ENCODE measurements around the gene PRTFDC1.

PRTFDC1 gene

GRCh38 chr10:24958091-24958720 is 5.8 kb upstream of the PRTFDC1 start:
- no peak for TF ChIP-seq TAF1 (IDR thresholded peaks at IDR 0.05; ENCODE audit: borderline replicate concordance, insufficient read depth, low read length)
- TF ChIP-seq FOXP2 (optimal IDR thresholded peaks at IDR 0.05; ENCODE audit: borderline replicate concordance, extremely low read depth, extremely low read length, insufficient read depth) = no peak
- no peak for TF ChIP-seq SIN3A (IDR thresholded peaks at IDR 0.05; ENCODE audit: borderline replicate concordance, insufficient read depth, low read length)
- no peak for TF ChIP-seq REST (IDR thresholded peaks at IDR 0.05; ENCODE audit: insufficient read depth in 1 of 2, low read depth in 2 of 2, low read length in 2 of 2)
- TF ChIP-seq POLR2AphosphoS5 (IDR thresholded peaks at IDR 0.05; ENCODE audit: low read depth, low read length) = no peak

GRCh38 chr10:24953675-24954074 is 1.3 kb upstream of the PRTFDC1 start:
- TF ChIP-seq FOXP2 (optimal IDR thresholded peaks at IDR 0.05; ENCODE audit: borderline replicate concordance, extremely low read depth, extremely low read length, insufficient read depth) (no peak), POLR2AphosphoS5 (IDR thresholded peaks at IDR 0.05; ENCODE audit: low read depth, low read length) (no peak), SIN3A (IDR thresholded peaks at IDR 0.05; ENCODE audit: borderline replicate concordance, insufficient read depth, low read length) (no peak), REST (IDR thresholded peaks at IDR 0.05; ENCODE audit: insufficient read depth in 1 of 2, low read depth in 2 of 2, low read length in 2 of 2) (no peak), TAF1 (IDR thresholded peaks at IDR 0.05; ENCODE audit: borderline replicate concordance, insufficient read depth, low read length) (no peak)

GRCh38 chr10:24952707-24953645 is 570 bp upstream of the PRTFDC1 start:
- no peak for TF ChIP-seq REST (IDR thresholded peaks at IDR 0.05; ENCODE audit: insufficient read depth in 1 of 2, low read depth in 2 of 2, low read length in 2 of 2)
- TF ChIP-seq SIN3A (IDR thresholded peaks at IDR 0.05; ENCODE audit: borderline replicate concordance, insufficient read depth, low read length) = no peak
- no peak for TF ChIP-seq FOXP2 (optimal IDR thresholded peaks at IDR 0.05; ENCODE audit: borderline replicate concordance, extremely low read depth, extremely low read length, insufficient read depth)
- TF ChIP-seq POLR2AphosphoS5 (IDR thresholded peaks at IDR 0.05; ENCODE audit: low read depth, low read length) = no peak
- TF ChIP-seq TAF1 (IDR thresholded peaks at IDR 0.05; ENCODE audit: borderline replicate concordance, insufficient read depth, low read length) = no peak

GRCh38 chr10:24951201-24952142 is 934 bp downstream of the PRTFDC1 start:
- TF ChIP-seq SIN3A (IDR thresholded peaks at IDR 0.05; ENCODE audit: borderline replicate concordance, insufficient read depth, low read length) (no peak), TAF1 (IDR thresholded peaks at IDR 0.05; ENCODE audit: borderline replicate concordance, insufficient read depth, low read length) (no peak), REST (IDR thresholded peaks at IDR 0.05; ENCODE audit: insufficient read depth in 1 of 2, low read depth in 2 of 2, low read length in 2 of 2) (no peak), POLR2AphosphoS5 (IDR thresholded peaks at IDR 0.05; ENCODE audit: low read depth, low read length) (no peak)
